Progenitor cell of endocrine pancreas (in vitro differentiated cells): ENCODE data around the gene LTBP1. TPM values are rescaled to one million over a fixed set of nuclear protein-coding genes. Genes with fewer than 3 reads are reported as not detected.
A peak's percentile ranks its signal among the peaks of the same experiment; 100 is the strongest.

ENCODE experiments used
- DNase-seq: peaks from one replicate; pipeline ENCODE4 v3.0.0; 2021; ENCODE audit warnings: low spot score; ENCODE audit not compliant: unreplicated experiment
- H3K27ac Mint-ChIP-seq: 2 replicates; pipeline ENCODE4 v1.8.0; 2021; ENCODE audit warnings: mild to moderate bottlenecking, moderate library complexity, mixed read lengths
- H3K27me3 Mint-ChIP-seq: 2 replicates; pipeline ENCODE4 v1.8.0; 2021; ENCODE audit warnings: mixed read lengths
- H3K36me3 Mint-ChIP-seq: 2 replicates; pipeline ENCODE4 v1.8.0; 2022; ENCODE audit warnings: mixed read lengths; ENCODE audit not compliant: insufficient read depth
- H3K4me1 Mint-ChIP-seq: 2 replicates; pipeline ENCODE4 v1.8.0; 2021; ENCODE audit warnings: low read depth, mixed read lengths
- H3K4me3 Mint-ChIP-seq: 2 replicates; pipeline ENCODE4 v1.8.0; 2021; ENCODE audit warnings: low read depth, mild to moderate bottlenecking, moderate library complexity, mixed read lengths
- H3K9me3 Mint-ChIP-seq: 2 replicates; pipeline ENCODE4 v1.8.0; 2021; ENCODE audit warnings: low read depth, mixed read lengths
- CTCF ChIP-seq: fragments of 200-600 bp; sonication (generic); IDR thresholded peaks from one replicate; pipeline ENCODE4 v1.5.0; 2021; ENCODE audit warnings: antibody characterized with exemption, mild to moderate bottlenecking; ENCODE audit not compliant: unreplicated experiment
- total RNA-seq: library from RNA; stranded (reverse); gene quantifications from 2 replicates; pipeline ENCODE4 v1.2.1, GENCODE V29; 2021

Gene LTBP1
- total RNA-seq, 1 donor from 2014 or later, result 63.0 TPM

GRCh38 chr2:33273479-33273878 lies 326.7 kb downstream of the LTBP1 start:
- H3K27ac Mint-ChIP-seq, result peak overlapping the region; percentile 27
- H3K9me3 Mint-ChIP-seq, result no peaks in the 10 kb centered on the region
- peaks cover 31% of the 10 kb centered on the region for H3K4me1 Mint-ChIP-seq
- TF ChIP-seq CTCF, result no peak
- H3K27me3 Mint-ChIP-seq, result no peaks in the 10 kb centered on the region
- no peak overlapping the region for H3K4me3 Mint-ChIP-seq
- DNase-seq, result no peak
- H3K36me3 Mint-ChIP-seq, result peaks cover 12% of the 10 kb centered on the region

GRCh38 chr2:33274524-33274923 lies 327.8 kb downstream of the LTBP1 start:
- peak overlapping the region; percentile 33 for H3K27ac Mint-ChIP-seq
- H3K4me1 Mint-ChIP-seq, result peaks cover 31% of the 10 kb centered on the region
- no peak for TF ChIP-seq CTCF
- no peaks in the 10 kb centered on the region for H3K9me3 Mint-ChIP-seq
- no peak for DNase-seq
- H3K36me3 Mint-ChIP-seq, result peaks cover 12% of the 10 kb centered on the region
- no peak overlapping the region for H3K4me3 Mint-ChIP-seq
- no peaks in the 10 kb centered on the region for H3K27me3 Mint-ChIP-seq

GRCh38 chr2:33275689-33276444 lies 329.1 kb downstream of the LTBP1 start:
- peak overlapping the region; percentile 17 for H3K27ac Mint-ChIP-seq
- TF ChIP-seq CTCF, result no peak
- no peaks in the 10 kb centered on the region for H3K9me3 Mint-ChIP-seq
- H3K27me3 Mint-ChIP-seq, result no peaks in the 10 kb centered on the region
- no peak overlapping the region for H3K4me3 Mint-ChIP-seq
- DNase-seq, result no peak
- H3K36me3 Mint-ChIP-seq, result peaks cover 20% of the 10 kb centered on the region
- peaks cover 31% of the 10 kb centered on the region for H3K4me1 Mint-ChIP-seq

GRCh38 chr2:33277002-33277426 lies 330.3 kb downstream of the LTBP1 start:
- DNase-seq, result no peak
- TF ChIP-seq CTCF, result no peak
- peaks cover 31% of the 10 kb centered on the region for H3K4me1 Mint-ChIP-seq
- H3K27me3 Mint-ChIP-seq, result no peaks in the 10 kb centered on the region
- H3K27ac Mint-ChIP-seq, result peak overlapping the region; percentile 82
- H3K9me3 Mint-ChIP-seq, result no peaks in the 10 kb centered on the region
- H3K4me3 Mint-ChIP-seq, result peak overlapping the region; percentile 4
- H3K36me3 Mint-ChIP-seq, result peaks cover 23% of the 10 kb centered on the region

GRCh38 chr2:33278245-33278943 lies 331.6 kb downstream of the LTBP1 start:
- no peaks in the 10 kb centered on the region for H3K9me3 Mint-ChIP-seq
- no peak for DNase-seq
- H3K4me1 Mint-ChIP-seq, result peaks cover 23% of the 10 kb centered on the region
- TF ChIP-seq CTCF, result no peak
- peaks cover 23% of the 10 kb centered on the region for H3K36me3 Mint-ChIP-seq
- H3K27ac Mint-ChIP-seq, result peak overlapping the region; percentile 68
- H3K4me3 Mint-ChIP-seq, result no peak overlapping the region
- no peaks in the 10 kb centered on the region for H3K27me3 Mint-ChIP-seq
